ENCODE results near the gene PDCL2. TPM values are rescaled to one million over a fixed set of nuclear protein-coding genes. Genes with fewer than 3 reads are reported as not detected.

The PDCL2 gene
- total RNA-seq, 4 donors from 2014 or later, result 1.5 TPM; not detected in 3

GRCh38 chr4:55545151-55545550 lies 46.9 kb downstream of the PDCL2 start:
- intact Hi-C loops (cut with DNase I), result loop anchor here (5.0 kb wide), 1 partner anchor 198 kb away; the partner anchor contains the start of gene SRD5A3
- H3K36me3 ChIP-seq, result peaks cover 0 to 4% (median 0%) of the 10 kb centered on the region in 3 donors
- DNase-seq, result no peak
- H3K9me3 ChIP-seq, result no peaks in the 10 kb centered on the region
- TF ChIP-seq CTCF (IDR thresholded peaks at IDR 0.05) (no peak), POLR2A (IDR thresholded peaks at IDR 0.05) (no peak)
- peak overlapping the region; percentile 93 to 99 (median 95) for H3K4me3 ChIP-seq
- WGBS, 2 donors, result 2 to 7% methylated on average over 6 of the region's 6 CpGs
- no peaks in the 10 kb centered on the region for H3K27me3 ChIP-seq
- peaks cover 8 to 53% (median 10%) of the 10 kb centered on the region in 3 donors for H3K4me1 ChIP-seq
- peak overlapping the region; percentile 99 to 100 (median 99) for H3K27ac ChIP-seq

DNA sequence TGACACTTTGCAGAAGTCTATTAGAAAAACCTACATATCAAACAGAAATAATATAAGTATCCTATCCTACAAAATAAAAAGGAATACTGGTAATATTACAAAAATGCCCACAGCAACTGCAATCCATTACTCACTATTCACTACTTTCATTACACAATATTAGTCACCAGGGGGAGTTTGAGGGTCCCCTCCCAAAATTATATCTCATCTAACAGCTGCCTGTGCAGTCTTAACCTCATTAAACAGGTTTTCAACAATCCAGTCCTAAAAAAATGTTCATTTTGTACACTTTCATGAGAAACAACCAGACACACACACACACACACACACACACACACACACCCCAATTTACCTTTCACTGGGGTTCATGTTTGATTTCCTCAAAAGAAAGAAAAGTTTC lies 48.2 kb downstream of the PDCL2 start:
- H3K4me3 ChIP-seq, result no peak overlapping the region
- no peaks in the 10 kb centered on the region for H3K9me3 ChIP-seq
- no peaks in the 10 kb centered on the region for H3K27me3 ChIP-seq
- H3K4me1 ChIP-seq, result peaks cover 8 to 44% (median 10%) of the 10 kb centered on the region in 3 donors
- H3K27ac ChIP-seq, result peak overlapping the region in 1 of 4 donors; percentile 99
- peaks cover 0 to 4% (median 0%) of the 10 kb centered on the region in 3 donors for H3K36me3 ChIP-seq
- DNase-seq, result no peak
- intact Hi-C loops (cut with DNase I), result no loop called here
- TF ChIP-seq CTCF (IDR thresholded peaks at IDR 0.05) (no peak), POLR2A (IDR thresholded peaks at IDR 0.05) (no peak)

GRCh38 chr4:55540271-55540670 lies 51.8 kb downstream of the PDCL2 start:
- no peaks in the 10 kb centered on the region for H3K27me3 ChIP-seq
- no peak for TF ChIP-seq CTCF (IDR thresholded peaks at IDR 0.05)
- no peak for TF ChIP-seq POLR2A (IDR thresholded peaks at IDR 0.05)
- peaks cover 5 to 27% (median 8%) of the 10 kb centered on the region in 3 donors for H3K4me1 ChIP-seq
- intact Hi-C loops (cut with DNase I), result no loop called here
- H3K27ac ChIP-seq, result no peak overlapping the region
- no peaks in the 10 kb centered on the region for H3K9me3 ChIP-seq
- H3K4me3 ChIP-seq, result no peak overlapping the region
- WGBS, 2 donors, result 92 to 95% methylated on average over 3 of the region's 3 CpGs
- H3K36me3 ChIP-seq, result peaks cover 0 to 4% (median 0%) of the 10 kb centered on the region in 3 donors
- no peak for DNase-seq

- TF ChIP-seq CTCF (IDR thresholded peaks at IDR 0.05) (no peak), POLR2A (IDR thresholded peaks at IDR 0.05) (no peak)
- no peak for DNase-seq
- Histone ChIP-seq H3K4me1 (peaks cover 5 to 21% (median 8%) of the 10 kb centered on the region in 3 donors), H3K36me3 (peaks cover 0 to 4% (median 0%) of the 10 kb centered on the region in 3 donors), H3K27ac (no peak overlapping the region), H3K27me3 (no peaks in the 10 kb centered on the region), H3K9me3 (peaks cover 0 to 2% (median 0%) of the 10 kb centered on the region in 3 donors), H3K4me3 (no peak overlapping the region)
- intact Hi-C loops (cut with DNase I), result no loop called here
- WGBS, 2 donors, result 88 to 89% methylated on average over 2 of the region's 2 CpGs
These were observed 52.4 kb downstream of the PDCL2 start for GRCh38 chr4:55539658-55540057.

GRCh38 chr4:55538531-55538930 lies 53.5 kb downstream of the PDCL2 start:
- TF ChIP-seq CTCF (IDR thresholded peaks at IDR 0.05) (no peak), POLR2A (IDR thresholded peaks at IDR 0.05) (no peak)
- Histone ChIP-seq H3K4me3 (no peak overlapping the region), H3K36me3 (peaks cover 0 to 9% (median 0%) of the 10 kb centered on the region in 3 donors), H3K9me3 (peaks cover 0 to 6% (median 0%) of the 10 kb centered on the region in 3 donors), H3K27me3 (no peaks in the 10 kb centered on the region), H3K27ac (no peak overlapping the region), H3K4me1 (peaks cover 0 to 9% (median 8%) of the 10 kb centered on the region in 3 donors)
- no peak for DNase-seq
- intact Hi-C loops (cut with DNase I), result no loop called here

Measured in esophagus squamous epithelium (tissue), 5 donors.